ENCODE results near the gene CDK18. TPM values are rescaled to one million over a fixed set of nuclear protein-coding genes. Genes with fewer than 3 reads are reported as not detected.

The CDK18 gene
- total RNA-seq, 6 experiments from 2014 or later, result 6.3 to 22.3 (median 9.7) TPM

GRCh38 chr1:205576805-205577761 lies 72.6 kb downstream of the CDK18 start:
- H3K4me1 ChIP-seq, result no peaks in the 10 kb centered on the region
- 80% methylated on average over 14 of the region's 22 CpGs for WGBS (ENCODE audit: insufficient coverage, low coverage, low lambda C conversion rate, missing lambda C conversion rate)
- H3K27ac ChIP-seq, result no peak overlapping the region
- no peak overlapping the region for H3K4me3 ChIP-seq
- DNase-seq, result peak in 1 of 3 donors; percentile 32
- H3K9me3 ChIP-seq, result no peaks in the 10 kb centered on the region
- no peak for ATAC-seq
- TF ChIP-seq CTCF (IDR thresholded peaks at IDR 0.05), result no peak
- no peak for TF ChIP-seq POLR2A (IDR thresholded peaks at IDR 0.05)
- H3K36me3 ChIP-seq, result no peaks in the 10 kb centered on the region
- intact Hi-C loops (cut with DNase I), result no loop called here
- no peaks in the 10 kb centered on the region for H3K27me3 ChIP-seq

GRCh38 chr1:205577874-205578658 lies 73.6 kb downstream of the CDK18 start:
- DNase-seq (peak in 1 of 3 donors; percentile 19), ATAC-seq (no peak)
- no peak overlapping the region for H3K27ac ChIP-seq
- H3K9me3 ChIP-seq, result no peaks in the 10 kb centered on the region
- no peaks in the 10 kb centered on the region for H3K36me3 ChIP-seq
- H3K4me1 ChIP-seq, result no peaks in the 10 kb centered on the region
- TF ChIP-seq POLR2A (IDR thresholded peaks at IDR 0.05), result no peak
- TF ChIP-seq CTCF (IDR thresholded peaks at IDR 0.05), result no peak
- WGBS (ENCODE audit: insufficient coverage, low coverage, low lambda C conversion rate, missing lambda C conversion rate), result 46% methylated on average over 8 of the region's 13 CpGs
- H3K27me3 ChIP-seq, result no peaks in the 10 kb centered on the region
- no peak overlapping the region for H3K4me3 ChIP-seq
- intact Hi-C loops (cut with DNase I), result no loop called here

GRCh38 chr1:205578780-205579571 lies 74.5 kb downstream of the CDK18 start:
- ATAC-seq (no peak), DNase-seq (peak in 1 of 3 donors; percentile 36)
- intact Hi-C loops (cut with DNase I), result no loop called here
- no peaks in the 10 kb centered on the region for H3K36me3 ChIP-seq
- 38% methylated on average over 7 of the region's 9 CpGs for WGBS (ENCODE audit: insufficient coverage, low coverage, low lambda C conversion rate, missing lambda C conversion rate)
- no peak overlapping the region for H3K27ac ChIP-seq
- H3K4me1 ChIP-seq, result no peaks in the 10 kb centered on the region
- H3K4me3 ChIP-seq, result no peak overlapping the region
- TF ChIP-seq POLR2A (IDR thresholded peaks at IDR 0.05), result no peak
- no peak for TF ChIP-seq CTCF (IDR thresholded peaks at IDR 0.05)
- no peaks in the 10 kb centered on the region for H3K9me3 ChIP-seq
- no peaks in the 10 kb centered on the region for H3K27me3 ChIP-seq

GRCh38 chr1:205579711-205580110 lies 75.2 kb downstream of the CDK18 start:
- Histone ChIP-seq H3K36me3 (no peaks in the 10 kb centered on the region), H3K27me3 (no peaks in the 10 kb centered on the region), H3K27ac (no peak overlapping the region), H3K4me1 (no peaks in the 10 kb centered on the region), H3K4me3 (no peak overlapping the region), H3K9me3 (no peaks in the 10 kb centered on the region)
- DNase-seq (peak in 1 of 3 donors; percentile 38), ATAC-seq (no peak)
- no peak for TF ChIP-seq CTCF (IDR thresholded peaks at IDR 0.05)
- no peak for TF ChIP-seq POLR2A (IDR thresholded peaks at IDR 0.05)
- 40% methylated on average over 2 of the region's 12 CpGs for WGBS (ENCODE audit: insufficient coverage, low coverage, low lambda C conversion rate, missing lambda C conversion rate)
- intact Hi-C loops (cut with DNase I), result no loop called here
